ENCODE data around the gene ABLIM2.

ABLIM2 gene

DNA sequence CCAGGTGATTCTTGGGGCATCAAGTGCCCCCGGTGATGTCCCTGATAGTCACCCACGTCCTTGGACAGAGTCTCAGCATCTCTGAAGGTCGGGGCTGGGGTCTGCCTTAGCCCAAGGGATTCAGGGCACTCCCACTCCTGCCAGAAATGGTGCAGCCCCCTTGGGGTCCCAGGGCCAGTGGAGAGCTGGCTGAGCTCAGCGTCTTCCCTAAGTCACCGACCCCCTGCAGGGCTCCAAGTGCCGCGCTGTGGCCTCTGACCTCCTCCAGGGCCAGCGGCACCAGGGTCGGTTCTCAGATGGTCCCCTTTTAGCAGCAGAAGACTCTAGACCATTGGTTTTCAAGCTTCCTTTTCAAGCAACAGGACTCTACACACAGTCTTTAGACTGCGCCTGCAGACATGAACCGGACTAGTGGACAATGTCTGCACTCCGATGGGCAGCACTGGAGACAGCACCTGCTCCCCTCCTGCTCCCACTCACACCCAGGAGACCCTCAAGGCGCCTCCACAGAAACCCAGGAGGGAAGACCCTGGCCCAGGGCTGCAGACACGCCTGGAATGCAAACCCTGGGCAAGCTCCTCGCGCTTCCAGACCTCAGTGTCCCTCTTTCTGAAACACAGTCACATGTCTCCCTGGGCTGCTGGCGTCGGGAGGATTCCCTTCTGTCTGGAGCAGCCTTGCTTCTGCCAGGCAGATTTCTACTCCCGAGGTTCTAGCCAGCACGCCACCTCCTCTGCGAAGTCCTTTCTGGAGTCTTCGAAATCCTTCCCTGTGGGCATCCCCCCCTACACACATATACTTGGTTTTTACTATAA is 53.9 kb downstream of the ABLIM2 start:
- no peak for DNase-seq (ENCODE audit: low read depth)
- TF ChIP-seq, protein P1, sequence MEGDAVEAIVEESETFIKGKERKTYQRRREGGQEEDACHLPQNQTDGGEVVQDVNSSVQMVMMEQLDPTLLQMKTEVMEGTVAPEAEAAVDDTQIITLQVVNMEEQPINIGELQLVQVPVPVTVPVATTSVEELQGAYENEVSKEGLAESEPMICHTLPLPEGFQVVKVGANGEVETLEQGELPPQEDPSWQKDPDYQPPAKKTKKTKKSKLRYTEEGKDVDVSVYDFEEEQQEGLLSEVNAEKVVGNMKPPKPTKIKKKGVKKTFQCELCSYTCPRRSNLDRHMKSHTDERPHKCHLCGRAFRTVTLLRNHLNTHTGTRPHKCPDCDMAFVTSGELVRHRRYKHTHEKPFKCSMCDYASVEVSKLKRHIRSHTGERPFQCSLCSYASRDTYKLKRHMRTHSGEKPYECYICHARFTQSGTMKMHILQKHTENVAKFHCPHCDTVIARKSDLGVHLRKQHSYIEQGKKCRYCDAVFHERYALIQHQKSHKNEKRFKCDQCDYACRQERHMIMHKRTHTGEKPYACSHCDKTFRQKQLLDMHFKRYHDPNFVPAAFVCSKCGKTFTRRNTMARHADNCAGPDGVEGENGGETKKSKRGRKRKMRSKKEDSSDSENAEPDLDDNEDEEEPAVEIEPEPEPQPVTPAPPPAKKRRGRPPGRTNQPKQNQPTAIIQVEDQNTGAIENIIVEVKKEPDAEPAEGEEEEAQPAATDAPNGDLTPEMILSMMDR (conservative IDR thresholded peaks at IDR 0.05; ENCODE audit: low read depth, low read length), result no peak
- no peak overlapping the region for H3K4me3 ChIP-seq (ENCODE audit: low read length)

DNA sequence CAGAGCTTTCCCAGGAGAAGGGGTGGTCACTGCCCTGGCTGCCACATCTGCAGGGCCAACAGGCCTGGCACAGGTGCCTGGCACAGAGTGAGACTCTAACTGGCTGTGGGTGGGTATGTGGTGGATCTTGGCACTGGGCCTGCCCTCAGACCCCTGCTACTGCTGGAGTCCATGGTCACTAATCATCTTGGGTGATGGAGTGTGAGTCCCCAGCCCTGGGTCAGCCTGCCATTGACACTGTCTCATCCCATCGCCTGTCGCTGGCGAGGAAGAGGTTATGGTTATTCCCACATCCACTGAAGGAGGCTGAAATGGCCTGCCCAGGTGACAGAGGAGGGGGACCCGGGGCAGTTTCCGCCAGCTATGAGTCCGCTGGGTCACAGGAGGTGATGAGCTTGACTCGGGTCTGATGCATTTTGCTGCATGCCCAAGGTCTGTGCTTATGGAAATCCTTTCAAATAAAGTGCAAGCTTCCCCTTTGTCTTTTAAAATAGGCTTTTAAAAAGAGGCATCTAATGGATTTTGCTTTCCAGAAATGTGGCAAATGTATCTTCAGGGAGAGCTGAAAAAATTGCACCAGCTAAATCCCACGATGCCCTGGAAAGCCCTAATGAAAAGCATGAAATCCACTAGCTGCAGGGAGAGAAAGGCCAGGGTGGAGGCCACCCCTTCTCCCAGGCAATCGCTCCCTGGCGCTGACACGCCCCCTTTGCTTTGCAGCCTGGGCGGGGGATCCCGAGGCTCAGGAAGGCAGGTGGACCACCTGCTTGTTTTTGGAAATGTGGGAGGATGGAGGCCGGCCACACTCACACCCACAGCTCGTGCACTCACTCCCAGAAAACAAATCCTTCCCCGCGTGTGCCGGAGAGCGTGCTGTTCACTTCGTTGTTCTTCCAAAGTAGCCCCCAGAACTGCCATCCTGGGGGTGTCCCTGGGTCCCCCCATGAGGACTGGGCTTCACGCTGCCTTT is 54.9 kb downstream of the ABLIM2 start:
- TF ChIP-seq, protein P1 (conservative IDR thresholded peaks at IDR 0.05; ENCODE audit: low read depth, low read length), result no peak
- no peak overlapping the region for H3K4me3 ChIP-seq (ENCODE audit: low read length)
- no peak for DNase-seq (ENCODE audit: low read depth)

- TF ChIP-seq, protein P1 (conservative IDR thresholded peaks at IDR 0.05; ENCODE audit: low read depth, low read length), result no peak
- H3K4me3 ChIP-seq (ENCODE audit: low read length), result no peak overlapping the region
- DNase-seq (ENCODE audit: low read depth), result no peak
Measured at GRCh38 chr4:8102831-8103230, 55.8 kb downstream of the ABLIM2 start.

DNA sequence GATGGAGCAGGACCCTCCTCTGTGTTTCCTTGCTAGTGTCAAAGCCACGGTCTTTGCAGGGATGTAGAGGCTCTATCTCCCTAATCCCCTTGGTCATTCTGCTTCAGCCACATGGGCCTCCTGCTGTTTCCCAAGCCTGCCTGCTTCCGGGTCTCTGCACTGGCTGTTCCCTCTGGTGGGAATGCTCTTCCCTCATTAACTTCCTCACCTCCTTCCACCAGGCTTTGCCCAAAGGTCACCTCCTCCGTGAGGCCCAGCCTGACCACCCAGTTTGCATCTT is 56.6 kb downstream of the ABLIM2 start:
- no peak for DNase-seq (ENCODE audit: low read depth)
- TF ChIP-seq, protein P1 (conservative IDR thresholded peaks at IDR 0.05; ENCODE audit: low read depth, low read length), result no peak

GRCh38 chr4:8101213-8102075 is 57.2 kb downstream of the ABLIM2 start:
- no peak overlapping the region for H3K4me3 ChIP-seq (ENCODE audit: low read length)
- DNase-seq (ENCODE audit: low read depth), result peak; percentile 63
- TF ChIP-seq, protein P1 (conservative IDR thresholded peaks at IDR 0.05; ENCODE audit: low read depth, low read length), result no peak

More for the DNA sequence above, 56.6 kb downstream of the ABLIM2 start:
- no peak overlapping the region for H3K4me3 ChIP-seq (ENCODE audit: low read length)

DNA sequence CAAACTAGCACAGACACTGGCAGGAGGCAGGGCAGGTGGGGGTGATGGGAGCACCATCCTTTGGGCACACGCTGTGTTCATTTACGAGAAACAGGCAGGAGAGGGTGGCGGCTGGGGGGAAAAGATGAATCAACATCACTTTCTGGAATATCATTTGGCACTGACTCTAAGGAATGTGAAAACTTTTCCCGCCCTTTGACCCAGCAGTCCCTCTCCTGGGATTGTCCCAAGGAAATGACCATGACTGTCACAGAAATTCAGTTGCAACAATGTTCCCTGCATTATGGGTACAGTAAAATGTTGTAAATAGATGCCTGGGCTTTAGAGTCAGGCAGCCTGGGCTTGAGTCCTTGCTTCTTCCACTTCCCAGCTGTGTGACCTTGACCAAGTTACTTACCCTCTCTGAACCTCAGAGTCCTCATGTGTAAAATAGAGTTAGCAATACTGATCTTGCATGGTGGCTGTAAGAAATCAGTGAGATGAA is 58.6 kb downstream of the ABLIM2 start:
- TF ChIP-seq, protein P1 (conservative IDR thresholded peaks at IDR 0.05; ENCODE audit: low read depth, low read length), result no peak
- no peak overlapping the region for H3K4me3 ChIP-seq (ENCODE audit: low read length)
- no peak for DNase-seq (ENCODE audit: low read depth)

All from retinal pigment epithelial cell (primary cell).